HG03432 (cell line): ENCODE data around the gene PIP4K2A.
"Not testable (repeated sequence)": the region's sequence is repeated elsewhere in the genome, so short reads cannot be mapped to it uniquely, and the experiment has no call there.

Experiments used
- ATAC-seq: cut with Tn5 transposase; IDR thresholded peaks from one replicate; pipeline ENCODE4 v1.9.1; 2021; ENCODE audit warnings: mild to moderate bottlenecking, moderate library complexity; ENCODE audit not compliant: unreplicated experiment

The PIP4K2A gene

GRCh38 chr10:22697101-22697500 is 17.3 kb downstream of the PIP4K2A start:
- ATAC-seq: no peak

GRCh38 chr10:22693860-22694259 is 20.5 kb downstream of the PIP4K2A start:
- no peak for ATAC-seq

GRCh38 chr10:22693371-22693784 is 21.0 kb downstream of the PIP4K2A start:
- peak; percentile 54 for ATAC-seq

- not testable (repeated sequence) for ATAC-seq
These were observed 22.3 kb downstream of the PIP4K2A start for GRCh38 chr10:22692119-22692518.

- ATAC-seq: peak; percentile 34
These were observed 23.6 kb downstream of the PIP4K2A start for GRCh38 chr10:22690614-22691431.

- peak; percentile 45 for ATAC-seq
These were observed 24.2 kb downstream of the PIP4K2A start for GRCh38 chr10:22690158-22690557.

- no peak for ATAC-seq
These were observed 28.0 kb downstream of the PIP4K2A start for GRCh38 chr10:22686347-22686746.

GRCh38 chr10:22685926-22686325 is 28.5 kb downstream of the PIP4K2A start:
- ATAC-seq: no peak

- ATAC-seq: no peak
These were observed 29.7 kb downstream of the PIP4K2A start for GRCh38 chr10:22684699-22685098.

- ATAC-seq: peak; percentile 71
These were observed 31.3 kb downstream of the PIP4K2A start for GRCh38 chr10:22683140-22683389.

GRCh38 chr10:22682237-22683139 is 31.9 kb downstream of the PIP4K2A start:
- peak; percentile 23 for ATAC-seq

- peak; percentile 20 for ATAC-seq
These were observed 32.6 kb downstream of the PIP4K2A start for GRCh38 chr10:22681783-22682183.

- no peak for ATAC-seq
These were observed 33.1 kb downstream of the PIP4K2A start for GRCh38 chr10:22681301-22681700.

GRCh38 chr10:22679608-22680007 is 34.8 kb downstream of the PIP4K2A start:
- ATAC-seq: no peak

- ATAC-seq: no peak
These were observed 37.0 kb downstream of the PIP4K2A start for GRCh38 chr10:22677333-22677732.

- ATAC-seq: no peak
These were observed 37.9 kb downstream of the PIP4K2A start for GRCh38 chr10:22676435-22676834.

GRCh38 chr10:22674573-22674930 is 39.8 kb downstream of the PIP4K2A start:
- ATAC-seq: no peak

GRCh38 chr10:22673785-22674572 is 40.4 kb downstream of the PIP4K2A start:
- no peak for ATAC-seq

GRCh38 chr10:22673091-22673392 is 41.3 kb downstream of the PIP4K2A start:
- no peak for ATAC-seq

- ATAC-seq: no peak
These were observed 41.9 kb downstream of the PIP4K2A start for GRCh38 chr10:22672319-22673090.

- ATAC-seq: no peak
These were observed 43.6 kb downstream of the PIP4K2A start for GRCh38 chr10:22670788-22671187.
